Esophagus squamous epithelium (tissue), 5 donors: Measurements from ENCODE around the gene C11orf58. TPM values are rescaled to one million over a fixed set of nuclear protein-coding genes. Genes with fewer than 3 reads are reported as not detected.

ENCODE experiments used
- DNase-seq: peaks from one replicate; lab custom pipeline; 2025; lab: John Stamatoyannopoulos, UW
- H3K27ac ChIP-seq, 4 donors: fragments of 200-600 bp; sonication (generic); one replicate each; pipeline ENCODE4 v1.5.1; 2016 to 2019; ENCODE audit warnings: mild to moderate bottlenecking in 1 of 4
- H3K27me3 ChIP-seq, 4 donors: fragments of 200-600 bp; sonication (generic); 1 replicate in 3 of 4; 2 replicates in 1 of 4; pipeline versions ENCODE4 v1.5.1 to v1.6.0; 2017 to 2021; ENCODE audit warnings: antibody characterized with exemption in 1 of 4
- H3K36me3 ChIP-seq, 3 donors: fragments of 200-600 bp; sonication (generic); one replicate each; pipeline ENCODE4 v1.5.1; 2016 to 2019
- H3K4me1 ChIP-seq, 3 donors: fragments of 200-600 bp; sonication (generic); one replicate each; pipeline ENCODE4 v1.5.1; 2017 to 2019
- H3K4me3 ChIP-seq, 4 donors: fragments of 200-600 bp; sonication (generic); 1 replicate in 3 of 4; 2 replicates in 1 of 4; pipeline ENCODE4 v1.5.1; 2016 to 2019; ENCODE audit warnings: mild to moderate bottlenecking in 2 of 4, moderate library complexity in 1 of 4
- H3K9me3 ChIP-seq, 3 donors: fragments of 200-600 bp; sonication (generic); one replicate each; pipeline ENCODE4 v1.5.1; 2016 to 2019
- POLR2A ChIP-seq, 4 donors: fragments of 450-650 bp; IDR thresholded peaks; one replicate each; pipeline ENCODE4 v1.6.1; 2017; ENCODE audit warnings: antibody characterized with exemption in 4 of 4, mild to moderate bottlenecking in 4 of 4, moderate library complexity in 3 of 4
- WGBS, 2 donors: methylation state at CpG; one replicate each; pipeline ENCODE4 v1.1.5; 2018; 5-methylcytosine and 5-hydroxymethylcytosine counted together
- intact Hi-C: fragments of 100-400 bp; cut with DNase I; formaldehyde crosslinking; loops from one replicate; pipeline ENCODE4 v1.15.0; 2022
- total RNA-seq, 4 donors: library from RNA; depleted of rRNA; stranded (reverse); fragments of >200 nt; gene quantifications; one replicate each; pipeline ENCODE4 v1.1.0, GENCODE V29; 2016
- TF ChIP-seq, protein P1 (sequence below), 6 experiments: fragments of 450-650 bp in 4 of 6; fragments of 200-600 bp in 2 of 6; sonication (generic) in 2 of 6; IDR thresholded peaks; one replicate each; pipeline ENCODE4 v1.5.1; 2016 to 2019; ENCODE audit warnings: antibody characterized with exemption in 6 of 6, mild to moderate bottlenecking in 4 of 6, moderate library complexity in 4 of 6
- donor health status: DM: yes; HTN: yes; CAD: no.

The C11orf58 gene
- total RNA-seq, 4 donors from 2014 or later, result 63.6 to 143 (median 102) TPM

DNA sequence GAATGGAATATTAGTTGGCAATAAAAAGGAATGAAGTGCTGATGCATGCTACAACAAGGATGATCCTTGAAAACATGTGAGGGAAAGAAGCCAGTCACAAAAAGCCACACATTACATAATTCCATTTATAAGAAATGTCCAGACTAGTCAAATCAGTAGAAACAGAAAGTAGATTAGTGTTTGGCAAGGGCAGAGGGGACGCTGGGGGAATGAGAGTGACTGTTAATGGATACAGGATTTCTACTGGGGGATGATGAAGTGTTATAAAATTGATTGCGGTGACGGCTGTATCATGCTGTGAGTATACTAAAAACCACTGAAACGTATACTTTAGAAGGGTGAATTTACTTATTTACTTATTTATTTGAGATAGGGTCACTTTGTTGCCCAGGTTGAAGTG lies 57.9 kb downstream of the C11orf58 start:
- H3K4me3 ChIP-seq, result no peak overlapping the region
- H3K36me3 ChIP-seq, result peaks cover 0 to 81% (median under 1%) of the 10 kb centered on the region in 3 donors
- no peak overlapping the region for H3K27ac ChIP-seq
- DNase-seq, result no peak
- H3K27me3 ChIP-seq, result no peaks in the 10 kb centered on the region
- TF ChIP-seq, protein P1, sequence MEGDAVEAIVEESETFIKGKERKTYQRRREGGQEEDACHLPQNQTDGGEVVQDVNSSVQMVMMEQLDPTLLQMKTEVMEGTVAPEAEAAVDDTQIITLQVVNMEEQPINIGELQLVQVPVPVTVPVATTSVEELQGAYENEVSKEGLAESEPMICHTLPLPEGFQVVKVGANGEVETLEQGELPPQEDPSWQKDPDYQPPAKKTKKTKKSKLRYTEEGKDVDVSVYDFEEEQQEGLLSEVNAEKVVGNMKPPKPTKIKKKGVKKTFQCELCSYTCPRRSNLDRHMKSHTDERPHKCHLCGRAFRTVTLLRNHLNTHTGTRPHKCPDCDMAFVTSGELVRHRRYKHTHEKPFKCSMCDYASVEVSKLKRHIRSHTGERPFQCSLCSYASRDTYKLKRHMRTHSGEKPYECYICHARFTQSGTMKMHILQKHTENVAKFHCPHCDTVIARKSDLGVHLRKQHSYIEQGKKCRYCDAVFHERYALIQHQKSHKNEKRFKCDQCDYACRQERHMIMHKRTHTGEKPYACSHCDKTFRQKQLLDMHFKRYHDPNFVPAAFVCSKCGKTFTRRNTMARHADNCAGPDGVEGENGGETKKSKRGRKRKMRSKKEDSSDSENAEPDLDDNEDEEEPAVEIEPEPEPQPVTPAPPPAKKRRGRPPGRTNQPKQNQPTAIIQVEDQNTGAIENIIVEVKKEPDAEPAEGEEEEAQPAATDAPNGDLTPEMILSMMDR (IDR thresholded peaks at IDR 0.05), result no peak
- TF ChIP-seq POLR2A (IDR thresholded peaks at IDR 0.05), result no peak
- WGBS, 2 donors, result 65 to 77% methylated on average over 4 of the region's 4 CpGs
- H3K9me3 ChIP-seq, result no peaks in the 10 kb centered on the region
- peaks cover 5 to 19% (median 6%) of the 10 kb centered on the region in 3 donors for H3K4me1 ChIP-seq
- intact Hi-C loops, result loop anchor here (10.0 kb wide), 1 partner anchor 138 kb away; no protein-coding TSS in a partner anchor

DNA sequence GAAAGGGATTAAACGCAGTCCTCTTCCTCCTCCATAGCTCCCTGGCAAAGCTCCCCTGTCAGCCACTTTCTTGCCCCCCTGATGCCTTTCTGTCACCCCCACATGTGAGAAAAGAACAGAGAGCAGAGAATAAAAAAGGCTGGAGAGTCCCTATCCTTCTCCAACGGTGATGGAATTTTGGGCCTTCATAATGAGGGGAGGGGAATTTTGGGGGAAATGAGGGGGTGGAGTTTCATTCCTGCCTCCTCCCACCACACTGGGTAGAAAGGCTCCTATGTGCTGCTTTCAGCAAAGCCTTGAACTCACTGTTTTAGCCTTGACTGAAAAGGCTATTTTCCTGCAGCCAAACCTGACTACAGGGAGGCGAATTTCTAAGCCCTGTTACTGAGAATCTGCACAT lies 59.3 kb downstream of the C11orf58 start:
- TF ChIP-seq, protein P1 (IDR thresholded peaks at IDR 0.05), result no peak
- no peak for TF ChIP-seq POLR2A (IDR thresholded peaks at IDR 0.05)
- 48 to 88% methylated on average over 2 to 3 of the region's 3 CpGs for WGBS, 2 donors
- Histone ChIP-seq H3K36me3 (peaks cover 0 to 86% (median 5%) of the 10 kb centered on the region in 3 donors), H3K4me3 (no peak overlapping the region), H3K9me3 (no peaks in the 10 kb centered on the region), H3K27ac (no peak overlapping the region), H3K4me1 (peaks cover 0 to 7% (median 0%) of the 10 kb centered on the region in 3 donors), H3K27me3 (no peaks in the 10 kb centered on the region)
- DNase-seq, result no peak
- intact Hi-C loops, result loop anchor here (10.0 kb wide), 1 partner anchor 137 kb away; no protein-coding TSS in a partner anchor

DNA sequence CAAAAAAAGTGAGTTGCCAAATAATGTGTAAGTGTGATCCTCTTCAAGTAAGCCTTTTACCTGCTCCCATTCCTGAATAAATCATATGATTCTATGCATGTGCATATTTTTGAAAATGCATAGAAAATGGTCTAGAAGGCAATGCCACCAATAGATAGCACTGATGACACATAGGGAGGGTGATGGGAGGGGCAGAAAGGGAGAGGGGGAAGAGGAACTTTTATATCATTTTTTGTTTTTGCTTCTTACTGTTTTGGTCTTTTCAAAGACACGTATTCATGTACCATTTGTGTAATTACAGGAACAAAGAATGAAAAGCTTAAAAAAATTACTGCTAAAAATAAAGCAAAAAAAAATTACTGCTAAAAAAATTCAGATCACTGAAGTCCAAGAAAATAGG lies 60.8 kb downstream of the C11orf58 start:
- intact Hi-C loops, result loop anchor here (10.0 kb wide), 1 partner anchor 136 kb away; no protein-coding TSS in a partner anchor
- Histone ChIP-seq H3K4me3 (no peak overlapping the region), H3K9me3 (no peaks in the 10 kb centered on the region), H3K27ac (no peak overlapping the region), H3K36me3 (peaks cover 0 to 81% (median 5%) of the 10 kb centered on the region in 3 donors), H3K4me1 (peaks cover 0 to 4% (median 3%) of the 10 kb centered on the region in 3 donors), H3K27me3 (no peaks in the 10 kb centered on the region)
- no peak for DNase-seq
- TF ChIP-seq POLR2A (IDR thresholded peaks at IDR 0.05), result no peak
- TF ChIP-seq, protein P1 (IDR thresholded peaks at IDR 0.05), result no peak
- WGBS, 2 donors, result 63 to 89% methylated on average over 1 of the region's 1 CpG

DNA sequence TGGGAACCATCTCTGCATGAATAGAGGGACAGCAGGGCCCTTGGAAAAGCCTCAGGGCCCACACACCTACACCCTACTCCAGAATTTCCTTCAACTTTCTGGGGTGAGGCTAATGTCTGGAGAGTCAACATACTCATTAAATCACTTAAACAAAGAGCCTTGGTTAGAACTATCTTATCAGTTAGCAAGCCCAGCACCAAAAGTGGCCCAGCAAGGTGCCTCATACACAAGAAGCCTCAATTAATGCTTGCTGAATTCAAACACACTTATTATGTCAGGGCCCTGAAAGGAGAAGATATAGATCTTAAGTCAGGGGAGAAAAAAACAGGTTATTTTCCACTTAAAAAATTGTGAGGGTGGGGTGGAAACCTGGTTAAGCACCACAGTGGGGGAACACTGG lies 61.4 kb downstream of the C11orf58 start:
- Histone ChIP-seq H3K27ac (no peak overlapping the region), H3K36me3 (peaks cover 0 to 81% (median 5%) of the 10 kb centered on the region in 3 donors), H3K9me3 (no peaks in the 10 kb centered on the region), H3K27me3 (no peaks in the 10 kb centered on the region), H3K4me3 (no peak overlapping the region), H3K4me1 (peaks cover 0 to 11% (median 8%) of the 10 kb centered on the region in 3 donors)
- TF ChIP-seq, protein P1 (IDR thresholded peaks at IDR 0.05), result no peak
- no peak for TF ChIP-seq POLR2A (IDR thresholded peaks at IDR 0.05)
- intact Hi-C loops, result loop anchor here (10.0 kb wide), 1 partner anchor 135 kb away; no protein-coding TSS in a partner anchor
- no peak for DNase-seq

DNA sequence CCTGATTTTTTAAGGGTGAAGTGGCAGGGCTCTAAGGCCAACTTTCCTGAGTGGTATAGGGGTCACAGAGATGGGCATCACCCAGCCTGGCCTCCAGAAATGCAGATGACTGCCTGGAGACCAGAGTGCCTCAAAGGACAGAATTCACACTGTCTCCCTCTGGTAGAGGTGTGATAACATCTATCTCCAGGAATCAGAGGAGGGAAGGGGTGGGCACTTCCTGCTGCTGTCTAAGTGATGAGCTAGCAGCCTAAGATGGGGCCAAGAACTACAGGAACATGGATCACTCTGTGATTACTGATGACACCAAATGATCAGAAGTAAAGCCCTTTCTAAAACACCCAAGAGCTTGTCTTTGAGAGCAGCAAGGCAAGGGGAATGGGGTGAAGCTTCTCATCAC lies 61.9 kb downstream of the C11orf58 start:
- Histone ChIP-seq H3K27ac (no peak overlapping the region), H3K4me1 (peaks cover 0 to 16% (median 8%) of the 10 kb centered on the region in 3 donors), H3K36me3 (peaks cover 0 to 79% (median 5%) of the 10 kb centered on the region in 3 donors), H3K27me3 (no peaks in the 10 kb centered on the region), H3K9me3 (no peaks in the 10 kb centered on the region), H3K4me3 (no peak overlapping the region)
- intact Hi-C loops, result no loop called here
- DNase-seq, result no peak
- no peak for TF ChIP-seq POLR2A (IDR thresholded peaks at IDR 0.05)
- TF ChIP-seq, protein P1 (IDR thresholded peaks at IDR 0.05), result no peak
